HG03139 (cell line): ENCODE data around the gene PMM2.
A peak's percentile ranks its signal among the peaks of the same experiment; 100 is the strongest.
"Not testable (repeated sequence)": the region's sequence is repeated elsewhere in the genome, so short reads cannot be mapped to it uniquely, and the experiment has no call there.

Source experiments
- ATAC-seq: cut with Tn5 transposase; IDR thresholded peaks from one replicate; pipeline ENCODE4 v1.9.1; 2021; ENCODE audit not compliant: unreplicated experiment

PMM2 gene

DNA sequence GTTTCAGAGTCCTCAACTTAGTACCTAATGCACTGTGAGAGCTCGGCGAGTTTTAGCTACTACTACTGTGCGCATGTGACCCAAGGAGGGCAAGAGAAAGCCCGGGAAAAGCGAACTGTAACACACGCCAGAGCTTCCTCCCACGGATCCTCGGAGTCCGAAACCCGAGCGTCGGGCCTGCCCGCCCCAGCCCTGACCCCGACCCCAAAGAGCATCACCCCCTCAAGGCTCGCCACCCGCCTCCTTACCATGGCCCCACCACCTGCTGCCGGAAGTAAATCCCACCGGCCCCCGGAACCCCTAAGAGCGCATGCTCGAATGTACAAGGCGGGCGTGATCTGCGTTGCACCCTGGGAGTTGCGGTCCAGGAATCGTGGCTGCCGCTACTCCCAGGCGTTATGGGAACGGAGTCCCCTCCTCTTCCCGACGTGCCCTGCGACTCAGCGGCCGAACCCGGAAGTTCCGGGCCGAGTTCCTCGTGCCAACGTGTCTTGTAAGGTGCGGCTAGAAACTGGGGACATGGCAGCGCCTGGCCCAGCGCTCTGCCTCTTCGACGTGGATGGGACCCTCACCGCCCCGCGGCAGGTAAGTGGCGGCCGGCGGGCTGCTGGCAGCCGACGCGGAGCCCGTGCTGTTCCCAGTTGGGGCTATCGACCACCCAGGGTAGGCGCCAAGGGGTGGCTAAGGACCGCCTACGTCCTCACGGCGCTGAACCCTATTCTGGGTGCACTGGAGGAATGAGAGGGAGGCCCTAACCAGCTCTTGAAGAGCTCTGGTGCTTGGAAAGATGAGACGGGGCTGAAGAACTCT lies at the start of gene PMM2, which contains the start of gene TMEM186:
Gene PMM2, plus strand, starts transcription at position 476 of the 810 bp plus-strand sequence. Its CDS starts 44 bp downstream, at position 520.
Gene TMEM186, minus strand, starts transcription at position 276 of the 810 bp plus-strand sequence. Its CDS starts 25 bp downstream, at position 251.
- ATAC-seq, result peak; percentile 91

GRCh38 chr16:8748944-8749343 lies 48.7 kb upstream of the PMM2 start:
- ATAC-seq, result not testable (repeated sequence)

DNA sequence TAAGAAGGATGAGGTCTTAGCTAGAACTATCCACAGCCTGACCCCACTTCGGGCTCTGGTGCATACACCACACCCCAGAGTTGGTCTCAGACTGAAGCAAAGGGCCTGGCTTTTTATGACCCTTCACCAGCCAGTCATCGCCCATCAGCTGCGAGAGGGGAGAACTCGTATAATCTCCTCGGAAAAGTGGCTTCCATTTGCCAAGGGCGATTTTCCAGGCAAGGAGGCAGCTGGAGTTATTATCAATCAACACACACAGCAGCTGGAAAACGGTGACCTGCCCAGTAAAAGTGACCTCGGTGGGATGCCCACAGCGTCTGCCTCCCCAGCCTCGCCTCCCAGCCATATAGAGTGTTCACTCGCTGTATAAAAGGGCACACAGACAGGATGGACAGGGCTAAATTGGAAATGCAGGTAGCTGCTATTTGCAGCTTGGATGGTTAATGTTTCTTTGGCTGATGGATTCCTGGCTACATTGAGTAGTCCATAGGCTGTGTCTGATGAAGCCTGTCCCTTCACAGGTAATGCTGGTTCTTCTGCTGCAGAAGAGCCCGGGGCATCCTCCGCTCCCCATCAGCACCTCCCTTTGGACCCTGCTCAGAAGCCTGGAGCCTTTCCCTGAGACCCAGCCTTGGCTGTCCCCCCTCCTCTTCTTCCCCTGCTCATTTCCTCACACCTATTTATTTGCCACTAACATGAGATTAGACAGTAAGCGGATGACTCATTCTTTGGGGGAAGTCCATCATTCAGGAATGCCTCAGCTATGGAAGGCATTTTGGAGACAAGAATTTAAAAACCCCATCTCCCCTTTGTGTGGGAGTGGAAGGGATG lies 45.9 kb upstream of the PMM2 start:
- ATAC-seq, result no peak

DNA sequence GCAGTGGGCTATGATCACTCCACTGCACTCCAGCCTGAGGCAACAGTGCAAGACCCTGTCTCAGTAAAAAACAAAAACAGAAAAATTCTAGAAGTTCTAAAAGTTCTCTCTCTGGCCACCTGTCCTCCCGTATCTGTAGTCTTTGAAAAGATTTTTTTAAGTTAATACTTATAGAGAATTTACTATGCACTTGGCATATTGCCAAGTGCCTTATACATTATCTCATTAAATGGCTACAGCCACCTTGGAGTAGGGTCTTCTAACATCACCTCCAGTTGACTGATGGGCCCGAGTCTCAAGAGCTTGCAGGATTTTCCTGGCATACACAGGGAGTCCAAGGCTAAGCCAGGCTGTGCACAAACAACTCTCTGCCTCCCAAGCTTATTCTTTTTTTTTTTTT lies 44.9 kb upstream of the PMM2 start:
- no peak for ATAC-seq

- no peak for ATAC-seq
Measured at GRCh38 chr16:8753416-8754054, 44.1 kb upstream of the PMM2 start.

GRCh38 chr16:8756755-8757154 lies 40.9 kb upstream of the PMM2 start:
- ATAC-seq, result no peak

DNA sequence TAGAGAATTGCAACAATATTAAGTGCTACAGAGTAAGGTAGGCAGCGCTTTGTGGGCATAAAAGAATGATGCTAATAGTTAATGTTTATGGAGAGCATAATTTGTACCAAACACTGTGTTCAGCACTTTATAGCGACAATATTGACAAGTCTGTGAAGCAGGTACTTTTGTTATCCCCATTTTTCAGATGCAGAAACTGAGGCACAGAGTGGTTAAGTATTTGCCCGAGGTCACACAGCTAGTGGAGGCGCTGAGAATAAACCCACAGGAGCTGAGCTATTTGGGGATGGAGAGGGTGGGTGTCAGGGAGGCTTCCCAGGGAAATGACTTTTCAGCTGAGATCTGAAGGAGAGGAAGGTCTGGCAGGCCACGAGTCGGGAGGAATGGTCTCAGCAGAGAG lies 39.6 kb upstream of the PMM2 start:
- ATAC-seq, result no peak

- ATAC-seq, result no peak
Measured at GRCh38 chr16:8760021-8760420, 37.6 kb upstream of the PMM2 start.

DNA sequence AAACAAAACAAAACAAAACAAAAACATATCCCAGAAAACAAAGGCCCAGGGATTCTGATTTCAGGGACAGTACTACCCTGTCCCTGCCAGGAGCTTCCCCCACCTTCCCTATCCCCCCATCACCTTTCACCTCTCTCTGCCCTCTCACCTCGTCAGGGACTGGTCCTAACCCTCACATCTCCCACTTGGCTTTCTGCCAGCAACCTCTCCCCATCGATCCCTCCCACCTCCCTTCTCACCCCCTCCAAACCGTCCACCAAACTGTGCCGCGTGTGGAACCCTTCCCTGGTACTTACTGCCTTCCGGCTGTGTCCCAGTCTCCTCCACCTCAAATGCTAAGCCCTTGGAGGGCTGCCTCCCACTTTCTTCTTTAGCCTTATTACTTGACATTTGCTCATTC lies 36.6 kb upstream of the PMM2 start:
- ATAC-seq, result no peak

DNA sequence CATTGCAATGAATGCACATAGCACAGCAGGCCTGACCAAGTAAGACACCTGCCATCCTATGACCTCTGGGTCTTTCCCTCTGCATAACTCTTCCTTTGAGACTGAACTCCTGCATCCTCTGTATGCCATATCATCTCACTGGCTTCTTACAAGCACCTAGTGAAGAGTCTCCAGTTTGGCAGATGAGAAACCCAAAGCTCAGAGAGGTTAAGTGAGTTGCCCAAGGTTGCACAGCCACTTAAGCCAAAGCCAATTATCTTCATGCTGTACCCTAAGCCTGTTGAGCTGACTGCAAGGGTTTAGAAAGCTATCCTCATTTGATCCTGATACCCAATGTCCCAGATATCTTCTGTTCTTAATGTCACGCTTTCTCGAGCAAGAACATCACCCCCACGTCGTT lies 35.4 kb upstream of the PMM2 start:
- ATAC-seq, result no peak

- ATAC-seq, result no peak
Measured at GRCh38 chr16:8763083-8763482, 34.6 kb upstream of the PMM2 start.

- ATAC-seq, result no peak
Measured at GRCh38 chr16:8763899-8764298, 33.7 kb upstream of the PMM2 start.

DNA sequence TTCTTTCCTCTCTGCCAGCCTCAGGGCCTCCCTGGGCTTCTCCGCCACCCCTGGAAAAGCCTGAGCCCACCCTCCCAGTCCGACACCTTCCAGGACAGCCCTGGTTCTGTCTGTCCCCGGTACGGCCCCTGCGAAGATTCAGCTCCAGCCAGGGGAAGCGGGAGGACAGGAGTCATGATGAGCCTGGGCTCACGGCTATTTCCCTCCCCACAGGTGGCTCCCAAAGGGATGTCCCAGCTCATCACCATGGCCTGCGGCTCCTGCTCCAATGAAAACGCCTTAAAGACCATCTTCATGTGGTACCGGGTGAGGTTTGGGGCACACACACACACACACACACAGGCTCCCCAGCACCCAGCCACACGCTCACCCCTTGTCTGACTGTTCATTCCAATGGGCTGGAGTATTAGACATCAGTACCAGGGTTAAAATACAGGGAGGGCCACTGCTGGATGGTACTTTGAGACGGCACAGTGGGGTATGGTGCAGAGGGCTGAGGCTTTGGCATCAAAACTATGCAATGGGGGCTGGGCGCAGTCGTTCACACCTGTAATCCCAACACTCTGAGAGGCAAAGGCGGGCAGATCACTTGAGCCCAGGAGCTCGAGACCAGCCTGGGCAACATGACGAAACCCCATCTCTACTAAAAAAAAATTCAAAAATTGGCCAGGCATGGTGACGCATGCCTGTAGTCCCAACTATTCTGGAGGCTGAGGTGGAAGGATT lies 33.0 kb upstream of the PMM2 start:
- ATAC-seq, result no peak

- ATAC-seq, result no peak
Measured at GRCh38 chr16:8767176-8767575, 30.5 kb upstream of the PMM2 start.

DNA sequence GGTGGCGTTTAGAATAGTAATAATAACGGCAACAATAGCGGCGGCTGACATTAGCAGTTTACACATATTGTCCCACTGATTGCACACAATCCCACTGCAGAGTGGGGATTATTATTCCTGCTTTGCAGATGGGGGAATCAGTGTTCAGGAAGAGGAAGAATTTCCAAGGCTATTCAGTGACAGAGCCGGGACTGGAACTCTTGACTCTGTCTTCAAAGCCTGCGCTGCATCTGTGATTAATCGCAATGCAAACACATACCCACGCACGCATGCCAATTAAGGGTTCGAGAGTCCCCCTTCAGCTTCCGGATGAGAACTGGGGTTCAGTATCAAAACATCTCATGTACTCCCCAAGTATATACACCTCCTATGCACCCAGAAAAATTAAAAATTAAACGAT lies 29.4 kb upstream of the PMM2 start:
- ATAC-seq, result no peak

DNA sequence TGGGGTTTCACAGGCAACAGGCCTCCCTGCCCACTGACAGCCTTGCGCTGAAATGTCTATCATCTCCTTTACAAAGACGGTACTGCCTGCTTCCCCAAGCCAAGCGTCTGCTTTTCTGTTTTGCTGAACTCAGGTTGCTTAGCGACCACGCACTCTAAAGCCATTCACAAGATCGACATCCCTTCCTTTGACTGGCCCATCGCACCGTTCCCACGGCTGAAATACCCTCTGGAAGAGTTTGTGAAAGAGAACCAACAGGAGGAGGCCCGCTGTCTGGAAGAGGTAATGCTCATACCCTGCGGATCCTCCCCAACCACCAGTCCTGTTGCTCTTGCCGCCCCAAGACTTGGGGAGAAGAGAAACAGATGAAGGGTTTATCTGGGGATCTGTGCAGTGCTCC lies 28.9 kb upstream of the PMM2 start:
- ATAC-seq, result no peak

DNA sequence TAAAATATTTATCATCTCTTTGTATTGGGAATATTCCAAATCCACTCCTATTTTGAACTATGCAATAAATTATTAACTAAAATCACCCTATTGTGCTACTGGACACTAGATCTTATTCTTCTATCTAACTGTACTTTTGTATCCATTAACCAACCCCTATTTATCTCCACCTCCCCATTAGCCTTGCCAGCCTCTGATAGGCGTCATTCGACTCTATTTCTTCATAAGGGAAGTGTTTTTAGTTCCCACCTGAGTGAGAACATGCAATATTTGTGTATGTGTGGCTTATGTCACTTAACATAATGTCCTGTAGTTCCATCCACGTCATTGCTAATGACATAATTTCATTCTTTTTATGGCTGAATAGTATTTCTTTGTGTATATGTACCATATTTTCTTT lies 24.1 kb upstream of the PMM2 start:
- ATAC-seq, result no peak

GRCh38 chr16:8774208-8774607 lies 23.4 kb upstream of the PMM2 start:
- no peak for ATAC-seq

GRCh38 chr16:8775359-8775758 lies 22.3 kb upstream of the PMM2 start:
- no peak for ATAC-seq

- no peak for ATAC-seq
Measured at GRCh38 chr16:8776129-8776584, 21.5 kb upstream of the PMM2 start.

DNA sequence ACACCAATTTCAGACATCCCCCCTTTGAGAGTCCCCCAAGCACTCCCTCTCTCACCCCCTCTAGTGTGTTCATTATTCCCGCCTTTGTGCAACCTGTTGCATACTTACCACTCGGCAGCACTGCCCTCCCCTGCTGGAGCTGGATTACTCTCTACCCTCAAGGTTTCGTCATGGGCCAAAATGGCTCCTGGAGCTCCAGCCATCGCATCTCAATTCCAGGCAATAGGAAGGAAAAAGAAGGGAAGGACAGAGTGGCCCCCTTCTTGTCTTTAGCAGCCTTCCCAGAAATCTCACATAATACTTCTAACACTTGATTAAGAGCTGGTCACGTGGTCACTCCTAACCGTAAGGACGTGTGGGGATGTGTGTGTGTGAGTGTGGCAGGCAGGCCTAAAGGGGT lies 20.4 kb upstream of the PMM2 start:
- ATAC-seq, result no peak
